OCI-LY3 (cell line): ENCODE data around the gene SMYD3.

Experiments
- CTCF ChIP-seq: fragments of 200-600, 300-600 bp; sonication (generic); IDR thresholded peaks from 2 replicates; pipeline ENCODE4 v1.5.1; 2014; ENCODE audit warnings: antibody characterized with exemption, low read length, low read depth
- EZH2phosphoT487 ChIP-seq: fragments of 200-600 bp; shearing (Covaris generic); IDR thresholded peaks from 2 replicates; pipeline ENCODE4 v1.6.1; 2018; ENCODE audit warnings: antibody characterized with exemption, mixed run types, low read depth

DNA sequence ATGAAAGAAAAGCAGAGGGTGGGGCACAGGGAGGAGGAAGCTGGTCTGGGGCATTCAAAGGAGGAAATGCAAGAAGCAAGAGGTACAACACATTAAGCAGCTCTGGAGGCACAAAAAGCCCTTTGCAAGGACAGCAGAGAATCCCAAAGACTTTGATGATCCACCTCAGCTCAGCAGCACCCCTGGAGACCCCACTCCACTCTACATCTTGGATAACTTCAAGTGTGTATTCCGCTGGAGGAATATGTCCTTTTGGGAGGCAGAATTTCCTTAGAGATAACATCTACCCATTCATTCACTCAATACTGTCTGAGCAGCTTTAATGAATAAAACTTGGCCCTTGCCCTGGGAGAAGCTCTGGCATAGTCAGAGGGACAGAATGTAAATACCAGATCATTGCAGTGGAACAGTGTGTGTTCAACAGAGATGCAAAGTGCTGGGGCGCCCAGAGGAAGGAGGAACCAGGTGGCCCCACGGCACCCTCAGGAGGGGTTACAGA is 752.6 kb downstream of the SMYD3 start:
- TF ChIP-seq CTCF (no peak; the same call in 1 of the 2 replicates), EZH2phosphoT487 (no peak)
